Parathyroid adenoma (tissue), 2 donors: ENCODE results near the gene ADAP2.

Experiments
- H2AFZ ChIP-seq: fragments of 300-600 bp; sonication (generic); one replicate; pipeline ENCODE4 v1.7.0; 2017; ENCODE audit warnings: antibody characterized with exemption, mild to moderate bottlenecking
- H3K27ac ChIP-seq: fragments of 300-600 bp; sonication (generic); one replicate; pipeline ENCODE4 v1.7.0; 2017
- H3K27me3 ChIP-seq: fragments of 300-600 bp; sonication (generic); one replicate; pipeline ENCODE4 v1.7.0; 2017; ENCODE audit warnings: low read length; ENCODE audit not compliant: control insufficient read depth, insufficient read depth
- H3K36me3 ChIP-seq: fragments of 300-600 bp; sonication (generic); one replicate; pipeline ENCODE4 v1.7.0; 2017; ENCODE audit warnings: low read length; ENCODE audit not compliant: control insufficient read depth, insufficient read depth
- H3K4me1 ChIP-seq: fragments of 300-600 bp; sonication (generic); one replicate; pipeline ENCODE4 v1.7.0; 2017; ENCODE audit warnings: control low read depth
- H3K4me2 ChIP-seq: fragments of 300-600 bp; sonication (generic); one replicate; pipeline ENCODE4 v1.7.0; 2017; ENCODE audit warnings: low read length
- H3K4me3 ChIP-seq: fragments of 300-600 bp; sonication (generic); one replicate; pipeline ENCODE4 v1.7.0; 2017; ENCODE audit warnings: low read depth, low read length
- H3K79me2 ChIP-seq: fragments of 300-600 bp; sonication (generic); one replicate; pipeline ENCODE4 v1.7.0; 2017; ENCODE audit warnings: control low read depth
- H3K9ac ChIP-seq: fragments of 300-600 bp; sonication (generic); one replicate; pipeline ENCODE4 v1.7.0; 2017; ENCODE audit warnings: mild to moderate bottlenecking
- H3K9me3 ChIP-seq: fragments of 300-600 bp; sonication (generic); one replicate; pipeline ENCODE4 v1.7.0; 2017; ENCODE audit warnings: low read length; ENCODE audit not compliant: control insufficient read depth
- CTCF ChIP-seq: fragments of 300-600 bp; sonication (generic); IDR thresholded peaks from one replicate; pipeline ENCODE4 v1.7.0; 2017; ENCODE audit warnings: antibody characterized with exemption, mild to moderate bottlenecking
- donor health status: primary hyperparathyroidism.

ADAP2 gene

GRCh38 chr17:30922235-30923030 lies 688 bp downstream of the ADAP2 start:
- no peaks in the 10 kb centered on the region for H3K36me3 ChIP-seq
- no peaks in the 10 kb centered on the region for H3K79me2 ChIP-seq
- H3K27ac ChIP-seq, result no peak overlapping the region
- peak overlapping the region; percentile 57 for H3K4me3 ChIP-seq
- peak overlapping the region; percentile 43 for H3K9ac ChIP-seq
- no peaks in the 10 kb centered on the region for H3K4me1 ChIP-seq
- peak overlapping the region; percentile 82 for H3K4me2 ChIP-seq
- H2AFZ ChIP-seq, result peak overlapping the region; percentile 98
- no peak for TF ChIP-seq CTCF
- H3K9me3 ChIP-seq, result no peaks in the 10 kb centered on the region
- H3K27me3 ChIP-seq, result no peaks in the 10 kb centered on the region

- no peaks in the 10 kb centered on the region for H3K79me2 ChIP-seq
- TF ChIP-seq CTCF, result no peak
- H3K36me3 ChIP-seq, result no peaks in the 10 kb centered on the region
- H3K9me3 ChIP-seq, result no peaks in the 10 kb centered on the region
- H3K27me3 ChIP-seq, result no peaks in the 10 kb centered on the region
- H3K4me1 ChIP-seq, result no peaks in the 10 kb centered on the region
- no peak overlapping the region for H3K4me3 ChIP-seq
- no peak overlapping the region for H3K4me2 ChIP-seq
- no peak overlapping the region for H3K9ac ChIP-seq
- no peak overlapping the region for H2AFZ ChIP-seq
- no peak overlapping the region for H3K27ac ChIP-seq
These were observed 2.6 kb downstream of the ADAP2 start for GRCh38 chr17:30924341-30924740.

- H3K4me3 ChIP-seq, result no peak overlapping the region
- H3K79me2 ChIP-seq, result no peaks in the 10 kb centered on the region
- no peaks in the 10 kb centered on the region for H3K36me3 ChIP-seq
- no peak overlapping the region for H2AFZ ChIP-seq
- TF ChIP-seq CTCF, result no peak
- no peak overlapping the region for H3K27ac ChIP-seq
- no peaks in the 10 kb centered on the region for H3K27me3 ChIP-seq
- no peaks in the 10 kb centered on the region for H3K9me3 ChIP-seq
- no peak overlapping the region for H3K9ac ChIP-seq
- no peaks in the 10 kb centered on the region for H3K4me1 ChIP-seq
- no peak overlapping the region for H3K4me2 ChIP-seq
These were observed 4.8 kb downstream of the ADAP2 start for GRCh38 chr17:30926516-30926915.

- Histone ChIP-seq H3K79me2 (no peaks in the 10 kb centered on the region), H3K36me3 (no peaks in the 10 kb centered on the region), H3K27ac (no peak overlapping the region), H3K27me3 (no peaks in the 10 kb centered on the region), H3K9me3 (no peaks in the 10 kb centered on the region), H3K9ac (no peak overlapping the region), H2AFZ (no peak overlapping the region), H3K4me1 (no peaks in the 10 kb centered on the region), H3K4me2 (no peak overlapping the region), H3K4me3 (no peak overlapping the region)
- TF ChIP-seq CTCF, result no peak
These were observed 6.0 kb downstream of the ADAP2 start for GRCh38 chr17:30927756-30928155.

GRCh38 chr17:30928584-30928983 lies 6.8 kb downstream of the ADAP2 start:
- Histone ChIP-seq H3K36me3 (no peaks in the 10 kb centered on the region), H3K9ac (no peak overlapping the region), H3K9me3 (no peaks in the 10 kb centered on the region), H3K4me3 (no peak overlapping the region), H3K27ac (no peak overlapping the region), H3K4me2 (no peak overlapping the region), H3K79me2 (no peaks in the 10 kb centered on the region), H3K4me1 (no peaks in the 10 kb centered on the region), H2AFZ (no peak overlapping the region), H3K27me3 (no peaks in the 10 kb centered on the region)
- no peak for TF ChIP-seq CTCF
